ENCODE measurements around the gene FRMD4B. TPM values are rescaled to one million over a fixed set of nuclear protein-coding genes. Genes with fewer than 3 reads are reported as not detected.

Gene FRMD4B
- total RNA-seq, 6 experiments from 2014 or later: 0.03 to 0.12 (median 0.07) TPM; not detected in 1

- Mint-ChIP-seq H3K27ac (no peak overlapping the region), H3K4me3 (no peak overlapping the region), H3K27me3 (ENCODE audit: insufficient read depth) (peaks cover 15% of the 10 kb centered on the region), H3K9me3 (no peaks in the 10 kb centered on the region), H3K4me1 (ENCODE audit: low read depth) (peaks cover 7% of the 10 kb centered on the region; the same call in 1 of the 2 replicates), H3K36me3 (ENCODE audit: low read depth) (no peaks in the 10 kb centered on the region)
- no peak for TF ChIP-seq CTCF (IDR thresholded peaks at IDR 0.05)
- no peak for DNase-seq
Measured at GRCh38 chr3:69353503-69353902, 32.4 kb downstream of the FRMD4B start.

- Mint-ChIP-seq H3K9me3 (no peaks in the 10 kb centered on the region), H3K36me3 (ENCODE audit: low read depth) (no peaks in the 10 kb centered on the region), H3K4me1 (ENCODE audit: low read depth) (peaks cover 7% of the 10 kb centered on the region; the same call in 1 of the 2 replicates), H3K27ac (no peak overlapping the region), H3K4me3 (no peak overlapping the region), H3K27me3 (ENCODE audit: insufficient read depth) (peaks cover 15% of the 10 kb centered on the region)
- no peak for TF ChIP-seq CTCF (IDR thresholded peaks at IDR 0.05)
- DNase-seq: no peak
Measured at GRCh38 chr3:69353088-69353478, 32.8 kb downstream of the FRMD4B start.

- Mint-ChIP-seq H3K4me1 (ENCODE audit: low read depth) (peaks cover 7% of the 10 kb centered on the region; the same call in 1 of the 2 replicates), H3K27me3 (ENCODE audit: insufficient read depth) (peaks cover 17% of the 10 kb centered on the region), H3K36me3 (ENCODE audit: low read depth) (no peaks in the 10 kb centered on the region), H3K4me3 (no peak overlapping the region), H3K9me3 (no peaks in the 10 kb centered on the region), H3K27ac (no peak overlapping the region)
- DNase-seq: no peak
- no peak for TF ChIP-seq CTCF (IDR thresholded peaks at IDR 0.05)
Measured at GRCh38 chr3:69352305-69353087, 33.4 kb downstream of the FRMD4B start.

- Mint-ChIP-seq H3K9me3 (no peaks in the 10 kb centered on the region), H3K27ac (no peak overlapping the region), H3K36me3 (ENCODE audit: low read depth) (no peaks in the 10 kb centered on the region), H3K27me3 (ENCODE audit: insufficient read depth) (peaks cover 4% of the 10 kb centered on the region; the same call in 1 of the 2 replicates), H3K4me1 (ENCODE audit: low read depth) (no peaks in the 10 kb centered on the region; the same call in 1 of the 2 replicates), H3K4me3 (no peak overlapping the region)
- no peak for DNase-seq
- TF ChIP-seq CTCF (IDR thresholded peaks at IDR 0.05): no peak
Measured at GRCh38 chr3:69343875-69344274, 42.0 kb downstream of the FRMD4B start.

GRCh38 chr3:69342074-69342473 lies 43.8 kb downstream of the FRMD4B start:
- H3K9me3 Mint-ChIP-seq: no peaks in the 10 kb centered on the region
- no peak overlapping the region for H3K27ac Mint-ChIP-seq
- H3K4me1 Mint-ChIP-seq (ENCODE audit: low read depth): no peaks in the 10 kb centered on the region; the same call in 1 of the 2 replicates
- no peak overlapping the region for H3K4me3 Mint-ChIP-seq
- no peaks in the 10 kb centered on the region for H3K36me3 Mint-ChIP-seq (ENCODE audit: low read depth)
- H3K27me3 Mint-ChIP-seq (ENCODE audit: insufficient read depth): no peaks in the 10 kb centered on the region; the same call in 1 of the 2 replicates
- no peak for DNase-seq
- TF ChIP-seq CTCF (IDR thresholded peaks at IDR 0.05): no peak
